Raji (cell line): ENCODE results near the gene OR6K3.

Experiments used
- POLR2A ChIP-seq: IDR thresholded peaks from 2 replicates; pipeline ENCODE4 v1.6.1; 2011; ENCODE audit warnings: low read depth, low read length, control low read depth; ENCODE audit not compliant: insufficient read depth

The OR6K3 gene

DNA sequence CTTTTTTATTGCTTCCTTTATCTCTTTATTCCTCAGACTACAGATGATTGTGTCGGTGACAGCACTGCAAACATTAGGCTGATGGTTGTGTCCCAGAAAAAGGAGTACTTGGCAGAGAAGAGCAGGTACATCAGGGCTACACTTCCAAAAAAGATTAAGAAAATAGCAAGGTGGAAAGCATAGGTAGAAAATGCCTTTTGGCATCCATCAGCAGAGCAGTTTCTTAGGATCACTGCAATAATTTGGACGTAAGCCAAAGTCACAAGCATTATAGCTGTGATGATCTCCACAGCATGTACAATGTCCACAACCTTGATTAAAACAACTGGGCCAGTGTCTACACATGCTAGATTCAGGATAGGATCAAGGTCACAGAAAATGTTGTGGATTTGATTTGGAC lies 25.9 kb downstream of the OR6K3 start:
- no peak for TF ChIP-seq POLR2A

DNA sequence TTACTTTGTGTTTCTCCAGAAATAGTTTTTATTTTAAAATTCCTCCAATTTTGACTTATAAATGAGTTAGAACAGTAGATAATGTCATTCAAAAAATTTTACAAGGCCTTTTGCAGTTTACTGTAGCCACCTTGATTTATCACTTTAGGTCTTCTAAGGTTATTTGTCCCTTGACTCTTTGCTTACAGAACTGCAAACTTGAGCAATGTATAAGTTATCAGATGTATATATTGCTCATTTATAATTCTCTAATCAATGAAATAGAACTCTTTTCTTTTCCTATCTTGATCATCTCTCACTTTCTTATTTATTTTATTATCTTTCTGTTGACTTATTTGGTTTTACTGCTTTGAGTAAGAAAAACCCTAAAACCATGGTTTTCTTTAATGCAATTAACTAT lies 28.2 kb downstream of the OR6K3 start:
- TF ChIP-seq POLR2A, result no peak

- no peak for TF ChIP-seq POLR2A
Observed at GRCh38 chr1:158691907-158692306, 28.6 kb downstream of the OR6K3 start.

- no peak for TF ChIP-seq POLR2A
Observed at GRCh38 chr1:158689875-158690274, 30.6 kb downstream of the OR6K3 start.

DNA sequence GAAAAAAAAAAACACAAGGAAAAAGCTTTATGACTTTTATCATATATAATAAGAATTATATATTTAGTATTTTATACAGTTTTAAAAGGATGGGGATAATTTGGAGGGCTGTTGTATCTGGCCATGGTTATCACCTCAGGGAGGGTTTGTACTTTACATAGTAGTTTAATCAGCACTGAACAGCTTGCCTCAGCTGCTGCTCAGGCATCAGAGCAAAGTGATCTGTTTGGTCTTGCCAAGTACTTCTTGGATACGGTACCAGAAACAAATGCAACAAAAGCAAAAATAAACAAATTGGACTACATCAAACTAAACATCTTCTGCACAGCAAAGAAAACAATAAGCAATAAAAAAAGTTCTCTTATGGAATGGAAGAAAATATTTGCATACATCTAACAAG lies 31.4 kb downstream of the OR6K3 start:
- TF ChIP-seq POLR2A, result no peak

DNA sequence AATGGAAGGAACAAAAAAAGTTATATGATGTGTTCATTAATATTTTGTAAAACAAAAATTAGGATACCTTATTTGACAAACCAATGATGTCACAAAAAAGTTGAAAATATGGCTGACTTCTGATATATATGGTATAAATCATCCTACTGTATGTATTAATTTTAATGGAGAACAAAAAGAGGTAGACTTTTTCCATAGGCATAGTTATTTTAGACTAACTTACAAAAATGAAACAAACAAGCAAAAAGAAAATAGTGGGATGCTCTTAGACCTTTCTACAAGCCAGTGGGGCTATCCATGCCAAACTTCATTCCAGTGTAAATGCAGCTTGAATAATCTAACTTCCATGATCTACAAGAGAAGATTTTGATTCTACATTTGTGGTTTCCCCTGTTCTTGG lies 33.5 kb downstream of the OR6K3 start:
- TF ChIP-seq POLR2A, result no peak

- TF ChIP-seq POLR2A, result no peak
Observed at GRCh38 chr1:158686111-158687009, 34.2 kb downstream of the OR6K3 start, which contains the start of gene SPTA1. Gene SPTA1, minus strand, starts transcription at chr1:158686715. Its CDS starts 198 bp downstream, at chr1:158686517.

DNA sequence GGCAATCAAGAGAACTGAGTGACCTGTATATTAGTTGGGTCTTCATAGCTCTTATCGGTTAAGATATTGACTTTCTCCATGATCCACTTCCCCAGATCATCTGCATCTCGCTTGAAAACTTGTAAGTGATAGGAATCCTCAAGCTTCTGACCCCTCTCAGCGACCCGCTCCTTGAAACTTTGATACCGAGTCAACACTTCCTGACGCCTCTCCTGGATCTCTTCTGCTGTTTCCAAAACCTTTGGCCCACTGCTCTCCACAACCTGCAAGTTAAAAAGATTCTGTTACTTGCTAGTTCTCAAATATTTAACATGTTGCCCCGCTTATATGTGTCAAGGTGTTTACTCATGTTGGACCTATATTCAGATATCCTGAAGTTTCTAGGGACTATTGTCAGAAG lies 35.4 kb downstream of the OR6K3 start:
- TF ChIP-seq POLR2A, result no peak

DNA sequence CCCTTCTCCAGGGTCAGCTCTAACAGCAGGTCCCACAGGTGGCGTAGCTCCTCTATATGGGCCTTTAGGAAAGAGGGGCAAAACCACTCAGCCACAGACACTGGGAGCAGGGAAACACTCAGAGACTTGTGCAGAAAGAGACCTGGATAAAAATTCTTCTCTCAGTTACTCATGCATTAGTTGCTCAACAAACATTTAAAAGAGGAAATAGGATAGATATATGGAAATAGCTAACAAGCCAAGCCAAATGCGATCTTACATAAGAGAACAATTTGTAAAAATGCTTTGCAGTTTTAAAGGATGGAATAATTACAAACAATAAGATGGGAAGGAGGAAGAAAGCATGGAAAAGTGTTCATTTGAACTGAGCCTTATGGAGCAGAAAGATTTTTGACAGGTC lies 38.9 kb downstream of the OR6K3 start:
- TF ChIP-seq POLR2A, result no peak

GRCh38 chr1:158679289-158679688 lies 41.2 kb downstream of the OR6K3 start:
- TF ChIP-seq POLR2A, result no peak

DNA sequence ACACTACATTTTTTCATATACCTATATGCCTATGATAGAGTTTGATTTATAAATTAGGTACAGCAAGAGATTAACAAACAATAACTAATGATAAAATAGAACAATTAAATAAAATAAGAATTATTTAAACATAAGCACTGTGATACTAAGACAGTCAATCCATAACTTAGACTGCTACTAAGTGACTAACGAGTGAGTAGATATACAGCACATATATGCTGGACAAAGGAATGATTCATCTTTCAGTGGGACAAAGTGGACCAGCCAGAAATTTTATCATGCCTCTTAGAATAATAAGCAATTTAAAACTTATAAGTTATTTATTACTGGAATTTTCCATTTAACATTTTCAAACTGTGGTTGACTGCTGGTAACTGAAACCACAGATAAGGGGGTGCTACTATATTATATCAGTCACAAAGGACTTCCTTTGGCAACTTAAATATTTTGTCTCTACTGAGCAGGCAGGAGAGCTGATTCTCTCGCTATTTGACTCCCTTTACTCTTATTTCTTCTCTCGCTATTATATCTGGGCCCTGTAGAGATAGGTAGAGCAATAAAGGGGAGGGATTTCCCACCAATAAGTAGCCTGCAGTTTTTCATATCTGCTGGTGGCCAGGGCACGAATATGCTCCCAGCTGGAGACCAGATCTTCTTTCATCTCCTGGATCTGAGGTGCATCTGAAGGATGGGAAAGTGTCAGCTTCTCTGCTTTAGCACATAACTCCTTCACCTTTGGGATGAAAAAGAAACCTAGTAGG lies 44.8 kb downstream of the OR6K3 start:
- no peak for TF ChIP-seq POLR2A

DNA sequence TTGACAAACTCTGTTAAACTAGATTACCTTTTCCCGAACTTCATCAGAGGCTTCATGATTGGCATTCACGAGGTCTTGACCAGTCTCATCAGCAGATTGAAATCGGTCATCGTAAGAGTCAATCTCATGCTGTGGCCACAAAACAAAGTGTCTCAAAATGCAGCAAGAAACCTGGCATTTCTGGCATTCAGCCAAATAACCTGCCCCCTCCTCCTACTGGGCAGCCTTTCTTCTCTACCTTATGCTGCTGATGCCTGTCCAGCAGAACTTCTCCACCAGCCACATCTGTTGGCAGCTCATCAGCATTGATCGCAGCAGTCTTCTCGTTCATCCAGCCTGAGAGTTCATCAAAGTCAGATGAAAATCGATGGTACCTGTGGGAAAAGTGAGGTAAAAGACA lies 46.2 kb downstream of the OR6K3 start:
- no peak for TF ChIP-seq POLR2A
